HepG2 (cell line): ENCODE data around the gene TMBIM6. TPM values are rescaled to one million over a fixed set of nuclear protein-coding genes. Genes with fewer than 3 reads are reported as not detected.

ENCODE experiments used
- BORCS8-MEF2B ChIP-seq: sonication (generic); formaldehyde crosslinking; IDR thresholded peaks from 2 replicates; pipeline ENCODE4 v1.8.0; 2022; ENCODE audit warnings: mild to moderate bottlenecking, missing genetic modification reagents
- MEF2D ChIP-seq: sonication (generic); formaldehyde crosslinking; IDR thresholded peaks from 2 replicates; pipeline ENCODE4 v1.5.1; 2020; ENCODE audit warnings: mild to moderate bottlenecking, missing genetic modification reagents
- MIER3 ChIP-seq: IDR thresholded peaks from 2 replicates; pipeline ENCODE4 v1.6.1; 2016; ENCODE audit warnings: missing compliant biosample characterization, borderline replicate concordance
- PHF5A ChIP-seq: IDR thresholded peaks from one replicate; pipeline ENCODE4 v1.6.1; 2018; ENCODE audit warnings: low read depth, missing genetic modification reagents; ENCODE audit not compliant: unreplicated experiment
- TARDBP ChIP-seq: sonication (generic); formaldehyde crosslinking; IDR thresholded peaks from 2 replicates; pipeline ENCODE4 v1.8.0; 2022; ENCODE audit warnings: mild to moderate bottlenecking, missing genetic modification reagents
- TBX2 ChIP-seq: sonication (generic); formaldehyde crosslinking; IDR thresholded peaks from 2 replicates; pipeline ENCODE4 v1.5.0; 2020; ENCODE audit warnings: missing genetic modification reagents, mild to moderate bottlenecking, borderline replicate concordance
- ZNF350 ChIP-seq: sonication (generic); formaldehyde crosslinking; IDR thresholded peaks from 2 replicates; pipeline ENCODE4 v1.4.0; 2020; ENCODE audit warnings: mild to moderate bottlenecking, low read depth, missing genetic modification reagents, borderline replicate concordance
- polyA plus RNA-seq, 8 experiments: library from polyadenylated mRNA; depleted of rRNA in 3 of 8; stranded (reverse) in 7 of 8; unstranded in 1 of 8; fragments of >200 nt; fragmentation: Illumina TruSeq in 4 of 8; extraction: Trizol in 4 of 8; gene quantifications; 2 replicates each; pipeline versions ENCODE4 v1.2.1 to v1.2.3, GENCODE V29; 2011 to 2016; ENCODE audit warnings: low read depth in 4 of 8, missing spikeins in 1 of 8, mixed read lengths in 1 of 8; ENCODE audit not compliant: insufficient read depth in 1 of 8
- total RNA-seq, 5 experiments: library from RNA; depleted of rRNA; stranded (reverse); fragments of >200 nt; fragmentation: Illumina TruSeq; extraction: Trizol; gene quantifications; 2 replicates each; pipeline ENCODE4 v1.2.3, GENCODE V29; 2016; ENCODE audit warnings: low read depth in 1 of 5
- TF ChIP-seq, protein P1 (sequence below): sonication (generic); formaldehyde crosslinking; IDR thresholded peaks from 2 replicates; pipeline ENCODE4 v1.5.0; 2020; ENCODE audit warnings: mild to moderate bottlenecking, missing genetic modification reagents, borderline replicate concordance
- TF ChIP-seq, protein P2 (sequence below): sonication (generic); formaldehyde crosslinking; IDR thresholded peaks from 2 replicates; pipeline ENCODE4 v1.4.0; 2020; ENCODE audit warnings: mild to moderate bottlenecking, missing genetic modification reagents
- TF ChIP-seq, protein P3 (sequence below): sonication (generic); formaldehyde crosslinking; IDR thresholded peaks from 2 replicates; pipeline ENCODE4 v1.9.0; 2021; ENCODE audit warnings: mild to moderate bottlenecking, missing genetic modification reagents

The TMBIM6 gene
- total and polyA plus RNA-seq, 2 of the 13 experiments (the other 11 are each of a cell fraction or from before 2014, with no cell fraction given), result 412 to 468 TPM

DNA sequence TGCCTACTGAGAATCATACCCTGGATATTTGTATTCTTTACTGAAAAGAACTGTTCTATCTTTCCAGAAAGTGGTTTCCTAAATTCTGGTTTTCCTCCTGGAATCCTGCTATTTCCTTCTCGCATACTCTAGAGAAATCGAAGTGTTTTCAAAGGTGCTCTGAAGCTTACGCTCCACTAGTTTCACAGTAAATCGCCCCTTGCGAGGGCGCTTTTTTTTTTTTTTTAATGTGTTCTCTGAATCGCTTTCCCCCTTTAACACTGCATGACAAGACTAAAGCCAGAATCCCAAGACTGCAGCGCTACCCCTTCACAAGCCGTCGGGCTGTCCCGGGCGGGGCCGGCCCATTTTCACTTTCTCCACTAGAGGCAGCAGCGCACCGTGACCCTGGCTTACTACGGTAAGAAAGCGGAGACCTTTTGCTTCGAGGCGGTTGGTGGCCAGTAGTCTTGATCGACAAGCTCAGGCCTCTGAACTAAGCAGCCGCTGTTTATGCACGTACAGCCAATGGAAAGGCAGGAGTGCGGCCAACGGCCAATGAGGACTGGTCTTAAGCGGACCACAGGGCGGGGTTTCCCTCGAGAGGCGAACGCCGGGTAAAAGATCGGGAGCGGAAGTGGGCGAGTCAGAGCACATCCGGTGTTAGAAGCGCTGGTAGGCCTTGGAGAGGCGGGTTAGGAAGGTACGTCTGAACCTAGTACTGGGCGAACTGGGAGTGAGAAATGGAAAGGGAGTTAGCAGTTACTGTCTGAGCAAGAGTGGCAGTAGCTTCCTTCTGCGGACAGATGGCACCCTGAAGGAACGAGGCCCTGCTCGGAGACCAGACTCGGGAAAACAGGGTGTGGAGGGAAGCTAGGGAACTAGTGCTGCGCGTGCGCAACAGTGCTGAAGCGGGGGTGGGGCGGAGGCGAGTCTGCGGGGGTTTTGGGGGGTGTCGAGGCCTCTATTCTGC, at the start of gene TMBIM6 (continued):
- TF ChIP-seq, protein P1, sequence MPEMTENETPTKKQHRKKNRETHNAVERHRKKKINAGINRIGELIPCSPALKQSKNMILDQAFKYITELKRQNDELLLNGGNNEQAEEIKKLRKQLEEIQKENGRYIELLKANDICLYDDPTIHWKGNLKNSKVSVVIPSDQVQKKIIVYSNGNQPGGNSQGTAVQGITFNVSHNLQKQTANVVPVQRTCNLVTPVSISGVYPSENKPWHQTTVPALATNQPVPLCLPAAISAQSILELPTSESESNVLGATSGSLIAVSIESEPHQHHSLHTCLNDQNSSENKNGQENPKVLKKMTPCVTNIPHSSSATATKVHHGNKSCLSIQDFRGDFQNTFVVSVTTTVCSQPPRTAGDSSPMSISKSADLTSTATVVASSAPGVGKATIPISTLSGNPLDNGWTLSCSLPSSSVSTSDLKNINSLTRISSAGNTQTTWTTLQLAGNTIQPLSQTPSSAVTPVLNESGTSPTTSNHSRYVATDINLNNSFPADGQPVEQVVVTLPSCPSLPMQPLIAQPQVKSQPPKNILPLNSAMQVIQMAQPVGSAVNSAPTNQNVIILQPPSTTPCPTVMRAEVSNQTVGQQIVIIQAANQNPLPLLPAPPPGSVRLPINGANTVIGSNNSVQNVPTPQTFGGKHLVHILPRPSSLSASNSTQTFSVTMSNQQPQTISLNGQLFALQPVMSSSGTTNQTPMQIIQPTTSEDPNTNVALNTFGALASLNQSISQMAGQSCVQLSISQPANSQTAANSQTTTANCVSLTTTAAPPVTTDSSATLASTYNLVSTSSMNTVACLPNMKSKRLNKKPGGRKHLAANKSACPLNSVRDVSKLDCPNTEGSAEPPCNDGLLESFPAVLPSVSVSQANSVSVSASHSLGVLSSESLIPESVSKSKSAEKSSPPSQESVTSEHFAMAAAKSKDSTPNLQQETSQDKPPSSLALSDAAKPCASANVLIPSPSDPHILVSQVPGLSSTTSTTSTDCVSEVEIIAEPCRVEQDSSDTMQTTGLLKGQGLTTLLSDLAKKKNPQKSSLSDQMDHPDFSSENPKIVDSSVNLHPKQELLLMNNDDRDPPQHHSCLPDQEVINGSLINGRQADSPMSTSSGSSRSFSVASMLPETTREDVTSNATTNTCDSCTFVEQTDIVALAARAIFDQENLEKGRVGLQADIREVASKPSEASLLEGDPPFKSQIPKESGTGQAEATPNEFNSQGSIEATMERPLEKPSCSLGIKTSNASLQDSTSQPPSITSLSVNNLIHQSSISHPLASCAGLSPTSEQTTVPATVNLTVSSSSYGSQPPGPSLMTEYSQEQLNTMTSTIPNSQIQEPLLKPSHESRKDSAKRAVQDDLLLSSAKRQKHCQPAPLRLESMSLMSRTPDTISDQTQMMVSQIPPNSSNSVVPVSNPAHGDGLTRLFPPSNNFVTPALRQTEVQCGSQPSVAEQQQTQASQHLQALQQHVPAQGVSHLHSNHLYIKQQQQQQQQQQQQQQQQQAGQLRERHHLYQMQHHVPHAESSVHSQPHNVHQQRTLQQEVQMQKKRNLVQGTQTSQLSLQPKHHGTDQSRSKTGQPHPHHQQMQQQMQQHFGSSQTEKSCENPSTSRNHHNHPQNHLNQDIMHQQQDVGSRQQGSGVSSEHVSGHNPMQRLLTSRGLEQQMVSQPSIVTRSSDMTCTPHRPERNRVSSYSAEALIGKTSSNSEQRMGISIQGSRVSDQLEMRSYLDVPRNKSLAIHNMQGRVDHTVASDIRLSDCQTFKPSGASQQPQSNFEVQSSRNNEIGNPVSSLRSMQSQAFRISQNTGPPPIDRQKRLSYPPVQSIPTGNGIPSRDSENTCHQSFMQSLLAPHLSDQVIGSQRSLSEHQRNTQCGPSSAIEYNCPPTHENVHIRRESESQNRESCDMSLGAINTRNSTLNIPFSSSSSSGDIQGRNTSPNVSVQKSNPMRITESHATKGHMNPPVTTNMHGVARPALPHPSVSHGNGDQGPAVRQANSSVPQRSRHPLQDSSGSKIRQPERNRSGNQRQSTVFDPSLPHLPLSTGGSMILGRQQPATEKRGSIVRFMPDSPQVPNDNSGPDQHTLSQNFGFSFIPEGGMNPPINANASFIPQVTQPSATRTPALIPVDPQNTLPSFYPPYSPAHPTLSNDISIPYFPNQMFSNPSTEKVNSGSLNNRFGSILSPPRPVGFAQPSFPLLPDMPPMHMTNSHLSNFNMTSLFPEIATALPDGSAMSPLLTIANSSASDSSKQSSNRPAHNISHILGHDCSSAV (CRISPR knock-in tag), result no peak
- TF ChIP-seq TBX2, result peak; percentile 77
- peak; percentile 60; the same call in 1 of the 2 replicates for TF ChIP-seq BORCS8-MEF2B (CRISPR knock-in tag)
- TF ChIP-seq PHF5A (CRISPR knock-in tag), result peak; percentile 71
- 0 out of 2 replicates have a peak, but pooled peaks have one; percentile 37 for TF ChIP-seq TARDBP (CRISPR knock-in tag)
- 0 out of 2 replicates have a peak, but pooled peaks have one; percentile 12 for TF ChIP-seq MIER3
- peak; percentile 68 for TF ChIP-seq ZNF350 (CRISPR knock-in tag)
- TF ChIP-seq MEF2D (CRISPR knock-in tag), result no peak
- TF ChIP-seq, protein P2, sequence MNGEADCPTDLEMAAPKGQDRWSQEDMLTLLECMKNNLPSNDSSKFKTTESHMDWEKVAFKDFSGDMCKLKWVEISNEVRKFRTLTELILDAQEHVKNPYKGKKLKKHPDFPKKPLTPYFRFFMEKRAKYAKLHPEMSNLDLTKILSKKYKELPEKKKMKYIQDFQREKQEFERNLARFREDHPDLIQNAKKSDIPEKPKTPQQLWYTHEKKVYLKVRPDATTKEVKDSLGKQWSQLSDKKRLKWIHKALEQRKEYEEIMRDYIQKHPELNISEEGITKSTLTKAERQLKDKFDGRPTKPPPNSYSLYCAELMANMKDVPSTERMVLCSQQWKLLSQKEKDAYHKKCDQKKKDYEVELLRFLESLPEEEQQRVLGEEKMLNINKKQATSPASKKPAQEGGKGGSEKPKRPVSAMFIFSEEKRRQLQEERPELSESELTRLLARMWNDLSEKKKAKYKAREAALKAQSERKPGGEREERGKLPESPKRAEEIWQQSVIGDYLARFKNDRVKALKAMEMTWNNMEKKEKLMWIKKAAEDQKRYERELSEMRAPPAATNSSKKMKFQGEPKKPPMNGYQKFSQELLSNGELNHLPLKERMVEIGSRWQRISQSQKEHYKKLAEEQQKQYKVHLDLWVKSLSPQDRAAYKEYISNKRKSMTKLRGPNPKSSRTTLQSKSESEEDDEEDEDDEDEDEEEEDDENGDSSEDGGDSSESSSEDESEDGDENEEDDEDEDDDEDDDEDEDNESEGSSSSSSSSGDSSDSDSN (CRISPR knock-in tag), result peak; percentile 44; the same call in 1 of the 2 replicates
- TF ChIP-seq, protein P3, sequence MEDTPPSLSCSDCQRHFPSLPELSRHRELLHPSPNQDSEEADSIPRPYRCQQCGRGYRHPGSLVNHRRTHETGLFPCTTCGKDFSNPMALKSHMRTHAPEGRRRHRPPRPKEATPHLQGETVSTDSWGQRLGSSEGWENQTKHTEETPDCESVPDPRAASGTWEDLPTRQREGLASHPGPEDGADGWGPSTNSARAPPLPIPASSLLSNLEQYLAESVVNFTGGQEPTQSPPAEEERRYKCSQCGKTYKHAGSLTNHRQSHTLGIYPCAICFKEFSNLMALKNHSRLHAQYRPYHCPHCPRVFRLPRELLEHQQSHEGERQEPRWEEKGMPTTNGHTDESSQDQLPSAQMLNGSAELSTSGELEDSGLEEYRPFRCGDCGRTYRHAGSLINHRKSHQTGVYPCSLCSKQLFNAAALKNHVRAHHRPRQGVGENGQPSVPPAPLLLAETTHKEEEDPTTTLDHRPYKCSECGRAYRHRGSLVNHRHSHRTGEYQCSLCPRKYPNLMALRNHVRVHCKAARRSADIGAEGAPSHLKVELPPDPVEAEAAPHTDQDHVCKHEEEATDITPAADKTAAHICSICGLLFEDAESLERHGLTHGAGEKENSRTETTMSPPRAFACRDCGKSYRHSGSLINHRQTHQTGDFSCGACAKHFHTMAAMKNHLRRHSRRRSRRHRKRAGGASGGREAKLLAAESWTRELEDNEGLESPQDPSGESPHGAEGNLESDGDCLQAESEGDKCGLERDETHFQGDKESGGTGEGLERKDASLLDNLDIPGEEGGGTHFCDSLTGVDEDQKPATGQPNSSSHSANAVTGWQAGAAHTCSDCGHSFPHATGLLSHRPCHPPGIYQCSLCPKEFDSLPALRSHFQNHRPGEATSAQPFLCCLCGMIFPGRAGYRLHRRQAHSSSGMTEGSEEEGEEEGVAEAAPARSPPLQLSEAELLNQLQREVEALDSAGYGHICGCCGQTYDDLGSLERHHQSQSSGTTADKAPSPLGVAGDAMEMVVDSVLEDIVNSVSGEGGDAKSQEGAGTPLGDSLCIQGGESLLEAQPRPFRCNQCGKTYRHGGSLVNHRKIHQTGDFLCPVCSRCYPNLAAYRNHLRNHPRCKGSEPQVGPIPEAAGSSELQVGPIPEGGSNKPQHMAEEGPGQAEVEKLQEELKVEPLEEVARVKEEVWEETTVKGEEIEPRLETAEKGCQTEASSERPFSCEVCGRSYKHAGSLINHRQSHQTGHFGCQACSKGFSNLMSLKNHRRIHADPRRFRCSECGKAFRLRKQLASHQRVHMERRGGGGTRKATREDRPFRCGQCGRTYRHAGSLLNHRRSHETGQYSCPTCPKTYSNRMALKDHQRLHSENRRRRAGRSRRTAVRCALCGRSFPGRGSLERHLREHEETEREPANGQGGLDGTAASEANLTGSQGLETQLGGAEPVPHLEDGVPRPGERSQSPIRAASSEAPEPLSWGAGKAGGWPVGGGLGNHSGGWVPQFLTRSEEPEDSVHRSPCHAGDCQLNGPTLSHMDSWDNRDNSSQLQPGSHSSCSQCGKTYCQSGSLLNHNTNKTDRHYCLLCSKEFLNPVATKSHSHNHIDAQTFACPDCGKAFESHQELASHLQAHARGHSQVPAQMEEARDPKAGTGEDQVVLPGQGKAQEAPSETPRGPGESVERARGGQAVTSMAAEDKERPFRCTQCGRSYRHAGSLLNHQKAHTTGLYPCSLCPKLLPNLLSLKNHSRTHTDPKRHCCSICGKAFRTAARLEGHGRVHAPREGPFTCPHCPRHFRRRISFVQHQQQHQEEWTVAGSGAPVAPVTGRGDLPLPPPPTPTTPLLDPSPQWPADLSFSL (CRISPR knock-in tag), result no peak
